HL-60 (cell line): ENCODE measurements around the gene RANGAP1.

Experiments
- DNase-seq, 2 experiments: peaks; one replicate each; pipeline ENCODE4 v3.0.0-alpha.2; 2010 to 2020; ENCODE audit warnings: low read depth in 1 of 2, low spot score in 1 of 2
- H3K27ac ChIP-seq: fragments of 250-450 bp; sonication (Bioruptor Pico); replicated peaks from 2 replicates; pipeline ENCODE4 v1.5.1; 2020; ENCODE audit warnings: mild to moderate bottlenecking, moderate library complexity
- H3K27me3 ChIP-seq: fragments of 250-450 bp; sonication (Bioruptor Pico); 2 replicates; pipeline ENCODE4 v1.5.1; 2021; ENCODE audit warnings: mild to moderate bottlenecking, moderate library complexity; ENCODE audit not compliant: insufficient read depth, poor library complexity, severe bottlenecking
- H3K4me3 ChIP-seq: replicated peaks from 2 replicates; pipeline ENCODE4 v1.5.1; 2011; ENCODE audit warnings: mild to moderate bottlenecking, control low read depth, low read length; ENCODE audit not compliant: insufficient read depth
- CTCF ChIP-seq: IDR thresholded peaks from one replicate; pipeline ENCODE4 v1.5.1; 2011; ENCODE audit warnings: low read length, control low read depth, inconsistent platforms; ENCODE audit not compliant: insufficient read depth
- GABPA ChIP-seq: IDR thresholded peaks from 2 replicates; pipeline ENCODE4 v1.6.1; 2012; ENCODE audit warnings: low read depth
- POLR2AphosphoS5 ChIP-seq: IDR thresholded peaks from 2 replicates; pipeline ENCODE4 v1.6.1; 2012; ENCODE audit warnings: low read depth
- REST ChIP-seq: IDR thresholded peaks from 2 replicates; pipeline ENCODE4 v1.6.1; 2012; ENCODE audit warnings: low read depth; ENCODE audit not compliant: insufficient replicate concordance
- SPI1 ChIP-seq: IDR thresholded peaks from 2 replicates; pipeline ENCODE4 v1.6.1; 2012; ENCODE audit warnings: low read depth, mild to moderate bottlenecking, borderline replicate concordance

Gene RANGAP1

GRCh38 chr22:41243361-41243760 lies 42.6 kb downstream of the RANGAP1 start:
- no peaks in the 10 kb centered on the region for H3K27me3 ChIP-seq
- no peak for TF ChIP-seq CTCF
- TF ChIP-seq REST = no peak
- no peak for TF ChIP-seq POLR2AphosphoS5
- TF ChIP-seq GABPA = no peak
- TF ChIP-seq SPI1 = no peak

DNA sequence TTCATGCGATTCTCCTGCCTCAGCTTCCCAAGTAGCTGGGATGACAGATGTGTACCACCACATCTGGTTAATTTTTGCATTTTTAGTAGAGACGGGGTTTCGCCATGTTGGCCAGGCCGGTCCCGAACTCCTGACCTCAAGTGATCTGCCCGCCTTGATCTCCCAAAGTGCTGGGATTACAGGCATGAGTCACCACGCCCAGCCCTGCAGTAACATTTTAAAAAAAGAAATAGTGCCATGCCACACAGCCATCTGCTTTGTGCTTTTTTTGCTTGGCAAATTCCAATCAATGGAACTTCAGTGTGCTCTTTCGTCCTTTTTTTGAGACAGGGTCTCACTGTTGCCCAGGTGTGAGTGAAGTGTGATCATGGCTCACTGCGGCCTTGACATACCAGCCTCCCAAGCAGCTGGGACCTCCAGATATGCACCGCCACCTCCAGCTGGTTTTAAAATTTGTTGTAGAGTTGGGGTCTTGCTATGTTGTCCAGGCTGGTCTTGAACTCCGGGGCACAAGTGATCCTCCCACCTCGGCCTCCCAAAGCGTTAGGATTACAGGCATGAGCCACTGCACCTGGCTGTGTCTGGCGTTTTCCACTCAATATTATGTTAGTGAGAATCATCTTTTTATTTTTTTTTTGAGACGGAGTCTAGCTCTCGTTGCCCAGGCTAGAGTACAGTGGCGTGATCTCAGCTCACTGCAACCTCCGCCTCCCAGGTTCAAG lies 43.4 kb downstream of the RANGAP1 start:
- TF ChIP-seq POLR2AphosphoS5 (no peak), SPI1 (no peak), REST (no peak), GABPA (no peak), CTCF (no peak)
- no peak for DNase-seq

More at GRCh38 chr22:41243361-41243760, 42.6 kb downstream of the RANGAP1 start:
- DNase-seq = no peak
- Histone ChIP-seq H3K4me3 (no peak overlapping the region), H3K27ac (no peak overlapping the region)

DNA sequence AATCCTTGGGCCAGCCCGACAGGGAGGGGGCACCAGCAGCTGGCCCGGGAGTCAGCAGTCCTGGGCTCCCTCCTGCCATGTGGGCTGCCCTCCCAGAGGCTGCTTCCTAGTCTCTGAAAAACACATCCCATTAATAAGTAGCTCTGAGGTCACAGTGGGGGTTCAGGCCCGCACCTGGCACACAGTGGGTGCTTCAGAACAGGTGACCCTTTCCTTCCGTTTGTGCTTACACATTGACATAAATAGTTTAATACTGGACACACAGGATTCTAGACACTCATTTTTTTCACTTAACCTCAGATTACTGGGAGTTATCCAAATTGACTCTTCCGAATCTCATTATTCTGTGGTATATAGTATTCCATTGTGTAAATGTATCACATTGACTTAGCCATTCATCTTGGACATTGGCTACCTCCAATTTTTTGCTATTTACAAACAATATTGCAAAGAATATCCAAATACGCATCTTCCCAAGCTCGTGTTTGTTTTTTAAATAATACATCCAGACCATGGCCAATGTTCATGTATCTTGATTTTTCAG lies 44.8 kb downstream of the RANGAP1 start:
- TF ChIP-seq GABPA = no peak
- no peak for TF ChIP-seq POLR2AphosphoS5
- no peak for TF ChIP-seq SPI1
- TF ChIP-seq REST = no peak
- TF ChIP-seq CTCF = no peak
- H3K4me3 ChIP-seq = no peak overlapping the region
- DNase-seq = no peak
- H3K27me3 ChIP-seq = no peaks in the 10 kb centered on the region
- no peak overlapping the region for H3K27ac ChIP-seq

More for the DNA sequence above, 43.4 kb downstream of the RANGAP1 start:
- Histone ChIP-seq H3K4me3 (no peak overlapping the region), H3K27me3 (no peaks in the 10 kb centered on the region), H3K27ac (no peak overlapping the region)
